Endodermal cell (in vitro differentiated cells): ENCODE measurements around the gene ZFYVE21. TPM values are rescaled to one million over a fixed set of nuclear protein-coding genes. Genes with fewer than 3 reads are reported as not detected.
"Not testable (repeated sequence)": the region's sequence is repeated elsewhere in the genome, so short reads cannot be mapped to it uniquely, and the experiment has no call there.

ENCODE experiments used
- DNase-seq: peaks from one replicate; pipeline ENCODE4 v3.0.0-alpha.2; 2017
- H3K27ac ChIP-seq: 2 replicates; pipeline ENCODE4 v1.5.1; 2013; ENCODE audit warnings: mild to moderate bottlenecking, low read depth, low read length, moderate library complexity
- H3K27me3 ChIP-seq: 2 replicates; pipeline ENCODE4 v1.6.1; 2013; ENCODE audit warnings: mild to moderate bottlenecking, low read length, moderate library complexity; ENCODE audit not compliant: insufficient read depth, control insufficient read depth, poor library complexity, severe bottlenecking
- H3K36me3 ChIP-seq: 2 replicates; pipeline ENCODE4 v1.7.0; 2013; ENCODE audit warnings: mild to moderate bottlenecking, low read length, moderate library complexity; ENCODE audit not compliant: control insufficient read depth, insufficient read depth
- H3K4me1 ChIP-seq: one replicate; pipeline ENCODE4 v1.7.0; 2013; ENCODE audit warnings: low read length; ENCODE audit not compliant: control insufficient read depth, insufficient read depth
- H3K4me3 ChIP-seq: 2 replicates; pipeline ENCODE4 v1.5.1; 2013; ENCODE audit warnings: mild to moderate bottlenecking, low read length, moderate library complexity
- H3K9ac ChIP-seq: 2 replicates; pipeline ENCODE4 v1.6.1; 2013; ENCODE audit warnings: mild to moderate bottlenecking, low read length, moderate library complexity; ENCODE audit not compliant: poor library complexity, severe bottlenecking; ENCODE audit errors: extremely low read depth
- H3K9me3 ChIP-seq: 2 replicates; pipeline ENCODE4 v1.6.1; 2013; ENCODE audit warnings: mild to moderate bottlenecking, low read length, moderate library complexity; ENCODE audit not compliant: control insufficient read depth
- H3K27ac Mint-ChIP-seq: 2 replicates; pipeline ENCODE4 v1.8.0; 2020; ENCODE audit warnings: mixed read lengths
- H3K27me3 Mint-ChIP-seq: 2 replicates; pipeline ENCODE4 v1.8.0; 2021; ENCODE audit warnings: mild to moderate bottlenecking, mixed read lengths; ENCODE audit not compliant: insufficient read depth
- H3K36me3 Mint-ChIP-seq: 2 replicates; pipeline ENCODE4 v1.8.0; 2020; ENCODE audit warnings: low read depth, mixed read lengths
- H3K4me1 Mint-ChIP-seq: 2 replicates; pipeline ENCODE4 v1.8.0; 2020; ENCODE audit warnings: mixed read lengths
- H3K4me3 Mint-ChIP-seq: 2 replicates; pipeline ENCODE4 v1.8.0; 2020; ENCODE audit warnings: mild to moderate bottlenecking, moderate library complexity, mixed read lengths
- H3K9me3 Mint-ChIP-seq: 2 replicates; pipeline ENCODE4 v1.8.0; 2020; ENCODE audit warnings: mild to moderate bottlenecking, mixed read lengths
- CTCF ChIP-seq: fragments of 200-600 bp; sonication (generic); conservative IDR thresholded peaks from 2 replicates; pipeline ENCODE4 v1.5.0; 2021; ENCODE audit warnings: antibody characterized with exemption, mild to moderate bottlenecking
- WGBS, 2 experiments: methylation state at CpG; one replicate each; pipeline versions ENCODE4 v1.1.5 to v1.1.7; 2013; ENCODE audit warnings: missing lambda C conversion rate in 2 of 2, mixed read lengths in 1 of 2; ENCODE audit not compliant: insufficient coverage in 1 of 2, insufficient read length in 1 of 2; 5-methylcytosine and 5-hydroxymethylcytosine counted together
- total RNA-seq, 2 donors: library from RNA; stranded (reverse); fragmentation: NEBNext Ultra II Directional in 1 of 2; extraction: Animal tissue kit (Norgen Biotek cat#: 25700) in 1 of 2; gene quantifications; 2 replicates in 1 of 2; 3 replicates in 1 of 2; pipeline ENCODE4 v1.2.1, GENCODE V29; 2021

The ZFYVE21 gene
- total RNA-seq, 2 donors from 2014 or later: 42.5 to 55.6 TPM

GRCh38 chr14:103772078-103772712 lies 56.6 kb downstream of the ZFYVE21 start:
- no peak overlapping the region for H3K9ac ChIP-seq
- Mint-ChIP-seq H3K4me1 (peaks cover 4% of the 10 kb centered on the region), H3K27me3 (no peaks in the 10 kb centered on the region), H3K4me3 (no peak overlapping the region), H3K9me3 (no peaks in the 10 kb centered on the region), H3K36me3 (peaks cover 16% of the 10 kb centered on the region), H3K27ac (no peak overlapping the region)
- 100% methylated on average over 1 of the region's 1 CpG for WGBS, 2 experiments
- DNase-seq: no peak
- peaks cover 7% of the 10 kb centered on the region for H3K9me3 ChIP-seq
- H3K27ac ChIP-seq: no peak overlapping the region
- H3K27me3 ChIP-seq: no peaks in the 10 kb centered on the region
- H3K36me3 ChIP-seq: peaks cover 9% of the 10 kb centered on the region
- no peak for TF ChIP-seq CTCF
- no peaks in the 10 kb centered on the region for H3K4me1 ChIP-seq
- no peak overlapping the region for H3K4me3 ChIP-seq

- Histone ChIP-seq H3K4me1 (no peaks in the 10 kb centered on the region), H3K36me3 (peaks cover 10% of the 10 kb centered on the region), H3K27me3 (no peaks in the 10 kb centered on the region), H3K9ac (no peak overlapping the region), H3K9me3 (peaks cover 7% of the 10 kb centered on the region), H3K27ac (no peak overlapping the region), H3K4me3 (no peak overlapping the region)
- Mint-ChIP-seq H3K36me3 (peaks cover 19% of the 10 kb centered on the region), H3K9me3 (no peaks in the 10 kb centered on the region), H3K4me1 (peaks cover 4% of the 10 kb centered on the region), H3K4me3 (no peak overlapping the region), H3K27ac (no peak overlapping the region), H3K27me3 (no peaks in the 10 kb centered on the region)
- 94 to 100% methylated on average over 2 of the region's 2 CpGs for WGBS, 2 experiments
- DNase-seq: no peak
- TF ChIP-seq CTCF: no peak
Measured at GRCh38 chr14:103773521-103773920, 57.9 kb downstream of the ZFYVE21 start.

- H3K27ac ChIP-seq: no peak overlapping the region
- DNase-seq: no peak
- WGBS, 2 experiments: 96 to 100% methylated on average over 6 to 7 of the region's 7 CpGs
- Mint-ChIP-seq H3K36me3 (peaks cover 21% of the 10 kb centered on the region), H3K4me3 (no peak overlapping the region), H3K9me3 (no peaks in the 10 kb centered on the region), H3K27me3 (no peaks in the 10 kb centered on the region), H3K27ac (no peak overlapping the region), H3K4me1 (peaks cover 4% of the 10 kb centered on the region)
- H3K36me3 ChIP-seq: peaks cover 10% of the 10 kb centered on the region
- no peak for TF ChIP-seq CTCF
- H3K9ac ChIP-seq: no peak overlapping the region
- H3K4me1 ChIP-seq: no peaks in the 10 kb centered on the region
- no peak overlapping the region for H3K4me3 ChIP-seq
- H3K9me3 ChIP-seq: peaks cover 7% of the 10 kb centered on the region
- no peaks in the 10 kb centered on the region for H3K27me3 ChIP-seq
Measured at GRCh38 chr14:103775506-103775905, 59.9 kb downstream of the ZFYVE21 start.

- not testable (repeated sequence) for H3K9me3 ChIP-seq, H3K9ac ChIP-seq, H3K27me3 ChIP-seq, H3K4me1 Mint-ChIP-seq, H3K27ac ChIP-seq, DNase-seq, H3K4me3 ChIP-seq, H3K27ac Mint-ChIP-seq, H3K27me3 Mint-ChIP-seq, H3K36me3 ChIP-seq, H3K4me3 Mint-ChIP-seq, H3K9me3 Mint-ChIP-seq, H3K4me1 ChIP-seq
- WGBS, 2 experiments: 91 to 96% methylated on average over 5 to 6 of the region's 6 CpGs
- H3K36me3 Mint-ChIP-seq: peaks cover 15% of the 10 kb centered on the region
Measured at GRCh38 chr14:103776319-103776718, 60.7 kb downstream of the ZFYVE21 start.
